Neural cell (in vitro differentiated cells): Measurements from ENCODE around the gene FAM98B. TPM values are rescaled to one million over a fixed set of nuclear protein-coding genes. Genes with fewer than 3 reads are reported as not detected.

Experiments used
- H2AFZ ChIP-seq: fragments of 200-600, 300-800 bp; sonication (generic), shearing (Covaris generic); 2 replicates; pipeline ENCODE4 v1.6.0; 2014; ENCODE audit warnings: low read depth, mild to moderate bottlenecking, antibody characterized with exemption, low read length, moderate library complexity
- H3F3A ChIP-seq: fragments of 200-600 bp; shearing (Covaris generic); 2 replicates; pipeline ENCODE4 v1.6.1; 2016; ENCODE audit warnings: mild to moderate bottlenecking, moderate library complexity, mixed read lengths, antibody characterized with exemption, low read length; ENCODE audit not compliant: insufficient read depth, poor library complexity, severe bottlenecking
- H3K27ac ChIP-seq: fragments of 200-600, 300-800 bp; sonication (generic), shearing (Covaris generic); 2 replicates; pipeline ENCODE4 v1.5.1; 2014; ENCODE audit warnings: mild to moderate bottlenecking, low read length, moderate library complexity
- H3K27me3 ChIP-seq: fragments of 300-800, 200-600 bp; sonication (generic), shearing (Covaris generic); 2 replicates; pipeline ENCODE4 v1.6.0; 2014; ENCODE audit warnings: mild to moderate bottlenecking, low read depth, low read length, moderate library complexity; ENCODE audit not compliant: insufficient read depth
- H3K36me3 ChIP-seq: fragments of 300-800, 200-600 bp; sonication (generic), shearing (Covaris generic); 2 replicates; pipeline ENCODE4 v1.5.1; 2014; ENCODE audit warnings: mild to moderate bottlenecking, antibody characterized with exemption, low read length, moderate library complexity; ENCODE audit not compliant: insufficient read depth
- H3K4me2 ChIP-seq: fragments of 300-800, 200-600 bp; sonication (generic), shearing (Covaris generic); 2 replicates; pipeline ENCODE4 v1.6.0; 2014; ENCODE audit warnings: mild to moderate bottlenecking, low read length
- H3K4me3 ChIP-seq: fragments of 300-800, 200-600 bp; sonication (generic), shearing (Covaris generic); 2 replicates; pipeline ENCODE4 v1.5.1; 2014; ENCODE audit warnings: mild to moderate bottlenecking, low read length, moderate library complexity
- H3K79me2 ChIP-seq: fragments of 200-600 bp; shearing (Covaris generic); replicated peaks from 2 replicates; pipeline ENCODE4 v1.6.0; 2014; ENCODE audit warnings: mild to moderate bottlenecking, low read length, moderate library complexity; ENCODE audit not compliant: insufficient read depth
- H3K9ac ChIP-seq: fragments of 300-800, 200-600 bp; sonication (generic), shearing (Covaris generic); 2 replicates; pipeline ENCODE4 v1.6.1; 2016; ENCODE audit warnings: mild to moderate bottlenecking, low read length, mixed read lengths
- H3K9me2 ChIP-seq: fragments of 200-600 bp; shearing (Covaris generic); 2 replicates; pipeline ENCODE4 v1.6.1; 2016; ENCODE audit warnings: mild to moderate bottlenecking, low read length, mixed read lengths; ENCODE audit not compliant: insufficient read depth
- H3K9me3 ChIP-seq: fragments of 200-600, 300-800 bp; sonication (generic), shearing (Covaris generic); 2 replicates; pipeline ENCODE4 v1.6.1; 2016; ENCODE audit warnings: mild to moderate bottlenecking, mixed run types, low read length, moderate library complexity, mixed read lengths
- H4K20me1 ChIP-seq: fragments of 200-600 bp; shearing (Covaris generic); 2 replicates; pipeline ENCODE4 v1.6.1; 2016; ENCODE audit warnings: mild to moderate bottlenecking, mixed run types; ENCODE audit not compliant: insufficient read depth
- CTCF ChIP-seq: fragments of 450-650 bp; IDR thresholded peaks from 2 replicates; pipeline ENCODE4 v1.5.1; 2014; ENCODE audit warnings: antibody characterized with exemption, mild to moderate bottlenecking, moderate library complexity; ENCODE audit not compliant: poor library complexity, severe bottlenecking
- EP300 ChIP-seq: fragments of 450-650 bp; conservative IDR thresholded peaks from 2 replicates; pipeline ENCODE4 v1.6.1; 2014; ENCODE audit warnings: antibody characterized with exemption, mild to moderate bottlenecking, moderate library complexity; ENCODE audit not compliant: poor library complexity, severe bottlenecking
- EZH2 ChIP-seq: fragments of 200-600, 300-800 bp; shearing (Covaris generic), sonication (generic); IDR thresholded peaks from 2 replicates; pipeline ENCODE4 v1.6.1; 2014; ENCODE audit warnings: antibody characterized with exemption, low read length, borderline replicate concordance, mild to moderate bottlenecking; ENCODE audit not compliant: insufficient read depth, poor library complexity, severe bottlenecking
- MXI1 ChIP-seq: fragments of 450-650 bp; conservative IDR thresholded peaks from 2 replicates; pipeline ENCODE4 v1.6.1; 2014; ENCODE audit warnings: antibody characterized with exemption, mild to moderate bottlenecking; ENCODE audit not compliant: poor library complexity, severe bottlenecking
- POLR2AphosphoS5 ChIP-seq: IDR thresholded peaks from 2 replicates; pipeline ENCODE4 v1.6.1; 2012
- RAD21 ChIP-seq: fragments of 450-650 bp; conservative IDR thresholded peaks from 2 replicates; pipeline ENCODE4 v1.6.1; 2014; ENCODE audit warnings: antibody characterized with exemption, mild to moderate bottlenecking, moderate library complexity
- REST ChIP-seq: IDR thresholded peaks from 2 replicates; pipeline ENCODE4 v1.6.1; 2012; ENCODE audit warnings: borderline replicate concordance
- SMC3 ChIP-seq: fragments of 450-650 bp; conservative IDR thresholded peaks from 2 replicates; pipeline ENCODE4 v1.6.1; 2014; ENCODE audit warnings: antibody characterized with exemption, mild to moderate bottlenecking, moderate library complexity; ENCODE audit not compliant: poor library complexity
- polyA plus RNA-seq: library from polyadenylated mRNA; depleted of rRNA; stranded (reverse); fragments of >200 nt; gene quantifications from 2 replicates; pipeline ENCODE4 v1.2.3, GENCODE V29; 2014

FAM98B gene
- polyA plus RNA-seq, 1 donor from 2014 or later, result 12.7 TPM

DNA sequence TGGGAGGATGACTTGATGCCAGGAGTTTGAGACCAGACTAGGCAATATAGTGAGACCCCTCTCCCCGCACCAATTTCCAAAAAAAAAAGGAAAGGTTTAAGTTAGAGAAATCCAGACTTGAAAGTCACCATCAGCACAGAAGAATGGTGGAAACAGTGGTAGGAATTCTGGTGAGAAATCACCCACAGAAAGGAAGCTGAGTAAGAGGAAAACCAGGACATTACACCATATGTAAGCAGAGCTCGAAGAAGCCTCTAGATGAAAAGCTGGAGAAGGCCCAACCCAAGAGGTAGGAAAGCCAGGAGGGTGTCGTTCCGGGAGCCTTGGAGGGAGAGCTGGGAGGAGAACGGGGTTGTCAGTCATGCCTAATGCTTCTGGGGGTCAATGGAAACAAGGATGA lies 70.2 kb downstream of the FAM98B start:
- H3K36me3 ChIP-seq, result no peaks in the 10 kb centered on the region
- H2AFZ ChIP-seq, result no peak overlapping the region

DNA sequence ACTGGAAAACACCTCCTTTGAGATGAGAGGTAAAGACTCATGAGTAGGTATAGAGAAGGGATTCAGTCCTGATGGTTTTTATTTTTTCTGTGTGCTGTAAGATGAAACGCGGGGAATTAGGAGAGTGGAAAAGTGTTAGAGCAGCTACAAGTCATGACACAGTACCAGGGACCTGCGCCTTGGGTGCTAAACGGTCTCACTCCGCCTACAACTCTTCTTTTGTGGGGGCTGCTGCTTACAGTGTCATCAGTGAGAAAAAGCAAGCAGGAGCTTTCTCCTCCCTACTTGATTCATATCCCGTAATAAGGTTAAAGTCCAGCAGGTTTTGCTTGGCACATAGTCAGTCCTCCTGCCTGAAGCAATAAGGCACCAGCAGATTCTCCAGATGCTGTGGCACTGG lies 71.6 kb downstream of the FAM98B start:
- no peaks in the 10 kb centered on the region for H3K79me2 ChIP-seq
- TF ChIP-seq EP300 (no peak), SMC3 (no peak), MXI1 (no peak)
- H3K9ac ChIP-seq, result no peak overlapping the region
- H3K36me3 ChIP-seq, result no peaks in the 10 kb centered on the region
- H2AFZ ChIP-seq, result no peak overlapping the region
- H3K9me3 ChIP-seq, result no peaks in the 10 kb centered on the region
- no peaks in the 10 kb centered on the region for H3K27me3 ChIP-seq
- no peak overlapping the region for H3K27ac ChIP-seq
- no peaks in the 10 kb centered on the region for H4K20me1 ChIP-seq
- H3K4me3 ChIP-seq, result no peak overlapping the region
- no peak overlapping the region for H3K4me2 ChIP-seq
- no peaks in the 10 kb centered on the region for H3F3A ChIP-seq
- no peaks in the 10 kb centered on the region for H3K9me2 ChIP-seq

More for the DNA sequence above, 70.2 kb downstream of the FAM98B start:
- H3K9me3 ChIP-seq, result no peaks in the 10 kb centered on the region
- H3K4me2 ChIP-seq, result no peak overlapping the region
- H3K27me3 ChIP-seq, result no peaks in the 10 kb centered on the region
- no peaks in the 10 kb centered on the region for H3K79me2 ChIP-seq
- no peaks in the 10 kb centered on the region for H4K20me1 ChIP-seq
- TF ChIP-seq POLR2AphosphoS5, result no peak
- TF ChIP-seq REST, result no peak
- no peak for TF ChIP-seq MXI1
- no peak for TF ChIP-seq EP300
- H3F3A ChIP-seq, result no peaks in the 10 kb centered on the region
- H3K4me3 ChIP-seq, result no peak overlapping the region
- H3K27ac ChIP-seq, result no peak overlapping the region
- H3K9me2 ChIP-seq, result no peaks in the 10 kb centered on the region
- H3K9ac ChIP-seq, result no peak overlapping the region

- no peak for TF ChIP-seq SMC3
- TF ChIP-seq CTCF, result no peak
- TF ChIP-seq EZH2, result no peak
- TF ChIP-seq MXI1, result no peak
- no peak for TF ChIP-seq RAD21
- no peak for TF ChIP-seq REST
- TF ChIP-seq EP300, result no peak
- Histone ChIP-seq H3K9me2 (no peaks in the 10 kb centered on the region), H3K27ac (no peak overlapping the region), H3K79me2 (no peaks in the 10 kb centered on the region), H3K9ac (no peak overlapping the region), H2AFZ (no peak overlapping the region), H3K27me3 (no peaks in the 10 kb centered on the region), H3K4me2 (no peak overlapping the region), H3K36me3 (no peaks in the 10 kb centered on the region), H3F3A (no peaks in the 10 kb centered on the region), H3K4me3 (no peak overlapping the region), H3K9me3 (no peaks in the 10 kb centered on the region), H4K20me1 (no peaks in the 10 kb centered on the region)
Measured at GRCh38 chr15:38526158-38526557, 72.2 kb downstream of the FAM98B start.
